ENCODE results near the gene HSPB9.

The HSPB9 gene

DNA sequence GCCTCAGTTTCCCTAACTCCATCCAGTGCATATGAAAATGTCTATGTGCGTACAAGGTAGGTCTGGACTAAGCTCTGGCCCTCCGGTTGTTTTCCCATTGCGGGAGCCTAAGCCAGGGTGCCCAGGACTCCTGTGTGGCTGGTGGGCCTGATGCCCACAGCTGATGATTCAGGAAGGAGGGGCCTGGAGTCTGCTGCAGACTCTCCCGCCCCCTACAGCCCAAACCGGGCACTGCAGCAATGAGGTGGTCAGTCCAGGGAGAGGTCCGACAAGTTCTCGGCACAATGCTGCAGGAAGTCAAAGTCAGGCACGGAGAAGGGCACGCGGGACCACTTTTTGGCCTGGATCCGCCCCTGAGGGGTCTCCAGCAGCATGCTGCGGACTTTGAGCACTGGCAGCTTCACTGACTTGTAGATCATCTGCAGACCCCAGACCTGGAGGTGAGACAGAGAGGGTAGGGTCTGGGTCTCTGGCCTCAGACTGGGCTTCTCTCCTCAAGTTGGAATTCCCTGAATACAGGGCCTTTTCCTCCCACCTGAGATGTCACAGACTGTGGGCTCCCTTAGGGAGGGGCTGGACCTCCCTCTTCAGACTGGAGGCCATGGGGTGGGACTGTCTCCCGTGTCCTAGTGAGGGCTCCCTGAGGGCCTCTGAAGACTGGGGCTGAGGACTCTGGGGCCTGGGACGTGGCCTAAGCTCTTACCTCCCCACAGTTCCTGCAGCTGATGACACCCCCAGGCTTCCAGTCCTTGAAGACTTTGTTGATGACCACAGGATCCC lies 20.9 kb upstream of the HSPB9 start:
- DNase-seq = no peak

- no peak for DNase-seq
Measured at GRCh38 chr17:42103221-42103954, 19.2 kb upstream of the HSPB9 start.

DNA sequence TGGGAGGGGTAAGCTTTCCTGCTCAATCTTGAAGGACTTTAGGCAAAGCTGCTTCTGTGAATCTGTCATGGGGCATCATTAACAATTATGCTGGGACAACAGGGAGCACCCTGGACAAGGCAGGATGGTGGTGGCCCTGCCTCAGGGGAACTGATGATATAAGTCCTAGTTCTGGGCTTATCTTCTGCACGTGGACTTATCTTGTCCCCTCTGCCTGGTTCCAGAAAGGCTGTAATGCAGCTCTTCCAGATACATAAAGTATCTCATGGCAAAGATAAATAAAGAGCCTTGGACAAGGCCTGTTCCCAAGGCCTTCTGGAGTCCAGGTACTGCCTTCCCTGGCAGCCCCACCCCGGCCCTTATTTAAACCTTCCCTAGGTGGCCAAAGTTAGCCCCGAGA lies 18.3 kb upstream of the HSPB9 start:
- DNase-seq = no peak

- no peak for DNase-seq
Measured at GRCh38 chr17:42106009-42106408, 16.6 kb upstream of the HSPB9 start.

- no peak for DNase-seq
Measured at GRCh38 chr17:42107124-42107523, 15.5 kb upstream of the HSPB9 start.

- DNase-seq = no peak
Measured at GRCh38 chr17:42107597-42108576, 14.7 kb upstream of the HSPB9 start.

GRCh38 chr17:42109086-42109485 lies 13.5 kb upstream of the HSPB9 start:
- DNase-seq = no peak

- no peak for DNase-seq
Measured at GRCh38 chr17:42110301-42111264, 12.0 kb upstream of the HSPB9 start.

DNA sequence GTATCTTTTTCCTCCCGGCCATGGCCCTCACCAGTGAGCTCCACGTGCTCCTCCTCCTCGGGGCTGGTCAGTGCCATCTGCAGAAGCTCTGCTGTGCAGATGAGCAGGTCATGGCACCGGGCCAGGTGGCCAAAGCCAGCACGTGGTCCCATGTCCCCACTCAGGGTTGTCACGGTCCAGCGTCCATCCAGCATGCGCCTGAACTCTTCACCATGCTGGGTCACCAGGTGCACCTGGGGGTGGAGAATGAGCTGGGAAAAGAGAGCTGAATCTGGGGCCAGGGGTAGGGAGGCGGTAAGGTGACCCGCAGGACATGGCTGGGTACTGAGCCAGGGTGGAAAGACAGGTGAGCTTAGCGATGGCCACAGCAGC lies 11.4 kb upstream of the HSPB9 start:
- DNase-seq = no peak

DNA sequence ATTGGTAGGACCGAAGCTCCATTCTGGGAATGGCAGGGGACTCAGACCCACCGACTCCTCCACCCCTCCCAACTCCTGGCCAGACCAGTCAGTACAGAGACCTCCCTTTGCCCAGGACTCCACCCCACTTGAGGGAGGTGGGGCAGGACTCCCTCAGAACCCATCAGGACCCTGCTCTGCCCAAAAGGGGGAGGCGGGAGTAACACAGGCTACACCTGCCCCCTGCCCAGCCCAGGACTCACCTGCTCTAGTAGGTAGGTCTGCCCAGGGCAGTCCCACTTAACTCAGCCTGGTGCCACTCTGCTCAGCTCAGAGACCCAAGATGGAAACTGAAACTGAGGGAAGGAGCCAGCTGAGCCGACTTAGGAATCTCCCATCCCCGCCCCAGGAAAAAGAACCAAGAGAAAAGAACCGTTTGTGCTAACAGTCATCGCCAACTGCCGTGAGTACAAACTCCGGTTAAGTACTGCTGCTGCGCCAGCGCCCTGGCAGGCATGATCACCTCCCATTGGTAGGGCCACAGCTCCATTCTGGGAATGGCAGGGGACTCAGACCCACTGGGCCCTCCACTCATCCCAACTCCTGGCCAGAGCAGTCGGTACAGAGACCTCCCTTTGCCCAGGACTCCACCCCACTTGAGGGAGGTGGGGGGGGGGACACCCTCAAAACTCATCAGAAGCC lies 10.6 kb upstream of the HSPB9 start:
- no peak for DNase-seq

- peak; percentile 86 for DNase-seq
Measured at GRCh38 chr17:42112552-42113176, 9.9 kb upstream of the HSPB9 start, which contains the start of gene DHX58. Gene DHX58, minus strand, starts transcription at chr17:42112714. Its CDS starts 822 bp downstream, at chr17:42111892.

DNA sequence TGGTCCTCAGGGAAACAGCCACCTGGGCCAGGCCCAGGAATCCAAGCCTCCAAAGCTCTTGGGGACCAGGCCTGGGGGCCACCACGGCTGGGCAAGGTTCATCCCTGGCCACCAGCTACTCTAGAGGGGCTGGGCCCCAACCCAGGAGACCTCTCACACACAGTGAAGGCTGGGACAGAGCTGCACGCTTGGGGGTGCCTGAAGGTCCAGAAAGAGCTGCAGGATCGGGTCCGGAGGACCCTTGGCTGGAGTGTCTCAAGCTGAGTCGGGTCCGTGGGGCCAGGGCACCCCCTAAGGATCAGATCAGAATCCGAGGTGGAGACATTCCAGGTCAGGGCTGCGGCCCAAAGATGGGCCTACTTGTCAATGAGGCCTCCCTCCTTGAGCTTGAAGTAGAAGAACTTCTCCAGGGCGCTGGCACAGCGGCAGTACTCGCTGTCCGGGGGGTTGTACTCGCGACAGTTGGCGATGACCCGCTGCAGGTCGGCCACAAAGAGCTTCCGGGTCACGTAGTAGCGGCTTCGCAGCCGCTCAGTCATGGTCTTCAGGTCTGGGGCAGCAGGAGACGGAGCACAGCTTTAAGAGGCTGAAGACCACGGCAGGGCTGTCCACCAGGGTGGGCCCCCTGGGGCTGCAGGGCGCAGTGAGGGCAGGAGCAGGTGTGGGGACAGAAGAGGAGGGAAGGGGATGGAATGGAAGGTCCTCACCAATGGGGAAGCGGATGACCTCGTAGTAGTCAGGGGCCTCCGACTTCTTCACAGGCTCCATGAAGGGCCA lies 9.1 kb upstream of the HSPB9 start:
- no peak for DNase-seq

- no peak for DNase-seq
Measured at GRCh38 chr17:42114118-42114517, 8.5 kb upstream of the HSPB9 start.

GRCh38 chr17:42116705-42117396 lies 5.8 kb upstream of the HSPB9 start:
- DNase-seq = peak; percentile 35

DNA sequence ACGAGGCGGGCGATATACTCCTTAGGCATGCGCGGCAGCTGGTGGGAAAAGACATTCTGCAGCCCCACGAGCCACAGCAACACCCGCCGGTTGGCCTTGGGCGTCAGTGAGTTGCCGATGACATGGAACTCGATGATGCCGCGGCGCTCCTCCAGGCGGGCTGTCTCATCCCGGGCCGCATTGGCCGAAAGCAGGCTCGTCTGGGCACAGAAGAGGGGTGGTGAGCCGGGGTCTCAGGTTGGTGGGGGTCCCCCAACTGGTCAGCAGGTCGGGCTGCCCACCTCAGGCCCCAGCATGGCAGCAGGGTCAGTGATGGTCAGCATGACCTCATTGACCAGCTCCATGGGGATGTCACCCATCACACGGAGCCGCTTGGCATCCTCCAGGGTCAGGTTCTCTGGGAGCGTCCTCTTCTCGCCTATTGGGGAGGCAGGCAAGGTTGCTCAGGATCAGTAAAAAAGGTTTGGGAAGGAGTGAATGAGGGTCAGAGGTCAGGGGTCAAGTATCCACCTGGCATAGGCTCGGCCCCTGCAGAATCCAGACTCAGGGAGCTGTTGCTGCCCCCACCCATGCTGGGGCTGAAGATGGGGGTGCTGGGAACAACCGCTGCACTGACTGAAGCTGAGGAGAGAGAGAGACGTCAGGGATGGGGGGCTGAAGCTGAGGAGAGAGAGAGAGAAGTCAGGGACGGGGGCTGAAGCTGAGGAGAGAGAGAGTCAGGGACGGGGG lies 5.0 kb upstream of the HSPB9 start:
- no peak for DNase-seq

DNA sequence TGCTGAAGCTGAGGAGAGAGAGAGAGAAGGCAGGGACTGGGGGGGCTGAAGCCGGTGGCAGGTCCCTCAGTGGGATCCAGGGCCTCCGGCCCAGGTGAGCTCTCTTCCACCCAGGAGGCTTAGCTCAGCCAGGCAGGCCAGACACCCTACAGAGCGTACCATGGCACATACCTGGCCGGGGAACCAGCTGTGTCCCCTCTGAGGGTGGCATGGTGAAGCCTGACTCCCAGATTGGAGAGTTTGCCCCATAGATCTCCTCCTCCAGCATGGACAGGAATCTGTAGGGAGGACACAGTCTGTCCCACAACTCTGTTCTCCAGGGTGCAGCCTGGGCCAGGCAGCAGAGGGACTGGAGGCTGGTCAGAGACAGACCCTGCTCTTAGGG lies 4.5 kb upstream of the HSPB9 start:
- no peak for DNase-seq

- DNase-seq = no peak
Measured at GRCh38 chr17:42118545-42118944, 4.1 kb upstream of the HSPB9 start.

DNA sequence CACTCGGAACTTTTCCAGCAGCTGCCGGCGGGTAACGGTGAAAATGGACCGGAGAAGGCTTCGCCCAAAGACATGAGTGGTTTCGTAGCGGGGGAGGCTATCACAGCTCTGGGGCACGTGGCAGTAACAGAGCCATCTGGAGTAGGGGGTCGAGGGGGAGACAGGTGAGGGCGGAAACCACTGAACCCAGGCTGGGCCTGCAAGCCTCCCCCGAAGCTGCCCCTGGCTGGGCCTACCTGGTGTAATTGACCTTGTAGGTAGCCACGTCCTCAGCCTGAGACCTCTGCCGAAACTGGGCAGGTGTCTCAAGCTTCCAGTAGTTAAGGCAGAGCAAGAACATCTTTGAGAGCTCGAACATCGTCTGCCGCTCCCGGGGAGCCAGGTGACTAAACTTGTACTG lies 3.3 kb upstream of the HSPB9 start:
- no peak for DNase-seq

Measured in NCI-H1436 treated with DMSO at 0.1 percent for 48 hours (cell line).